GM06990 (cell line): Measurements from ENCODE around the gene ARL15.

ENCODE experiments used
- DNase-seq: peaks from one replicate; pipeline ENCODE4 v3.0.0-alpha.2; 2011; ENCODE audit not compliant: insufficient read length; ENCODE audit errors: extremely low read depth
- H3K27me3 ChIP-seq: replicated peaks from 2 replicates; pipeline ENCODE4 v1.6.0; 2011; ENCODE audit warnings: low read length; ENCODE audit not compliant: control insufficient read depth, insufficient read depth
- H3K36me3 ChIP-seq: 2 replicates; pipeline ENCODE4 v1.5.1; 2011; ENCODE audit warnings: low read length; ENCODE audit not compliant: control insufficient read depth, insufficient read depth
- H3K4me3 ChIP-seq: replicated peaks from 2 replicates; pipeline ENCODE4 v1.5.1; 2011; ENCODE audit warnings: low read depth, mild to moderate bottlenecking, control low read depth, low read length
- CTCF ChIP-seq: IDR thresholded peaks from 2 replicates; pipeline ENCODE4 v1.5.1; 2011; ENCODE audit warnings: low read length, control low read depth, mild to moderate bottlenecking, inconsistent platforms; ENCODE audit not compliant: insufficient read depth, poor library complexity, severe bottlenecking

The ARL15 gene

DNA sequence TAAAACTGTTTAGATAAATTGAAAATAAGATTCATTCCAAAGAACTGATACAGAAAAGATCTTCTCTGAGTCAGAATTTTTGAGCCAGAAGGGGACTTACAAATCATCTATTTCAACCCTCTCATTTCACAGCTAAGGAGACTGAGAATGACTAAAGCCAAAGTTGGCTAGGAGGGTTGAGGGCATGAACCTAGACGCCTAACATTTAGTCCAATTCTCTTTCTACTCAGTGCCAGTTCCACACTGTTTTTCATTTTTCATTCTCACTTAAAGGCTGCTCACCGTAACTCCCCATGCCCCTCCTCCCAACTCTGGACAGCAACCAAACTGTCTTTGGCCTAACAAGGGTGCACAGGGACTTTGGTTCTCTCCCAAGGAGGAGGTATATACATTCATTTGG, 386.0 kb downstream of the ARL15 start:
- TF ChIP-seq CTCF: no peak
- no peaks in the 10 kb centered on the region for H3K27me3 ChIP-seq
- H3K4me3 ChIP-seq: no peak overlapping the region
- no peak for DNase-seq
- no peaks in the 10 kb centered on the region for H3K36me3 ChIP-seq

DNA sequence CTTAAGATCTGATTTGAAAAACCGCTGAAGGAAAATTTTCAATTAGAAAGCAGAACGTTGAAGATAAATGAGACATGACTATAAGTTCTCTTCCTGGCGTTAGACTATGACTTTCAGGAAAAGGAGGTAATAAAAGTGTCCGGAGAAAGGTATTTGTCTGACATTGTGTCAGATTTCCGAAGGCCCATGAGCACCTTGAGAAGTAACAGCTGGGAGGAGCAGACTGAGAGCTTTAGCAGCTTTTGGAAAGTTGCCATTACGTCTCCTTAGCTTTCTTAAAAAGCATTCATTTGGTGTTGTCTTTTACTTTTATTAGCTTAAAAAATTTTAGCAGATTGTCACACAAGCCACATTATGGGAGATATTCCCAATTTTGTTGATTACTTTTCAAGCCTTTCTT, 386.4 kb downstream of the ARL15 start:
- H3K4me3 ChIP-seq: no peak overlapping the region
- no peaks in the 10 kb centered on the region for H3K27me3 ChIP-seq
- DNase-seq: no peak
- H3K36me3 ChIP-seq: no peaks in the 10 kb centered on the region
- no peak for TF ChIP-seq CTCF

- no peak for DNase-seq
- Histone ChIP-seq H3K4me3 (no peak overlapping the region), H3K27me3 (no peaks in the 10 kb centered on the region), H3K36me3 (no peaks in the 10 kb centered on the region)
- no peak for TF ChIP-seq CTCF
Measured at GRCh38 chr5:53922508-53923498, 387.6 kb downstream of the ARL15 start.

- no peaks in the 10 kb centered on the region for H3K27me3 ChIP-seq
- no peak overlapping the region for H3K4me3 ChIP-seq
- no peak for TF ChIP-seq CTCF
- H3K36me3 ChIP-seq: no peaks in the 10 kb centered on the region
- no peak for DNase-seq
Measured at GRCh38 chr5:53917826-53918225, 392.5 kb downstream of the ARL15 start.

DNA sequence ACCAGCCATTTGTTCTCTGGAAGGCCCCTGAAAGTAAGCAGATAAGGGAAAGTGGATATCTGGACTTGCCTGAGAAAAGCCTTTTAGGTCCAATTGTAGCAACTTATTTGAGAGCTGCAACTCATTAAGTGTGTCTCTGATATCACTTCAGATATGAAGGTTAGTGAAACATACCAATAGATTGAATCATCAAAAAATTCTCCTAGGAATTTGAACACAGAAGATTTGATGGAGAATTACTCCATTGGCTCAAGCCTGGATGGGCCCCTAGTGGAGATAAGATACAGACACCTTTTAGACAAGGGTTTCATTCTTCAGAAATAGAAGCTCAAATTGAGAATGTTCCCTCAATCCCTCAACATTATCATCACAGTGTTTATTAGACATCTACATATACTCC, 393.3 kb downstream of the ARL15 start:
- H3K27me3 ChIP-seq: no peaks in the 10 kb centered on the region
- TF ChIP-seq CTCF: peak; percentile 9
- H3K36me3 ChIP-seq: no peaks in the 10 kb centered on the region
- no peak for DNase-seq
- H3K4me3 ChIP-seq: no peak overlapping the region
